ENCODE results near the gene COG5.

The COG5 gene

DNA sequence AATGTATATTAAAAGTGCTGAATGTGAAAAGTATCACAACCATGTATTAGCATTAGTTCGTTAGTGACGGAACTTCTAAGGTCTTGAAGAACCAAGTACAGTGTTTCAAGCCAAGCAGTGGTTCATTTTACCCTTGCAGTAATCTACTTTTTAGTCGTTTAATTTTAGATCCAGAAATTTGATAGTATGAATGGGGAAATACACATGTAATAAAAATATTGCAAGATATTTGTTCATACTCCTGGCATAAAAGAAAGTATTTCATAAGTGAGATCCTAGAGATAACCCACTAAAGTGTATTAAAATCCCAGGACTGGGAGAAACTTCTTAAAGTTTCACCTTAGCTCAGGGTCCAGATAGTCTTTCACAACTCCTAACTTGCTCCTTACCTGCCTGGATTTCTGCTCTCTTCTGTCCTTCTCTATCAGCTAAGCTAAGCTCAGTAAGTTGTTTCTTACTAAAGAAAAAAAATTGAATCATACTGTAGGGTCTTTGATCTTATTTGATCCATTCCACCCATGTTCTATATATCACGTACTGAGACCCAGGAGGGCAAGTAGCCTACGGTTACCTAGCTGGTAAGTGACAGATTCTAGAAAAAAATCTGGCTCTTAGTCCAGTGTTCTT lies 17.8 kb upstream of the COG5 start:
- H3K36me3 ChIP-seq (ENCODE audit: insufficient read depth, low read length): no peaks in the 10 kb centered on the region
- peaks cover 11% of the 10 kb centered on the region for H4K20me1 ChIP-seq (ENCODE audit: insufficient read depth, low read length, poor library complexity, severe bottlenecking)
- peak overlapping the region; percentile 96 for H3K9ac ChIP-seq (ENCODE audit: low read depth, low read length, poor library complexity, severe bottlenecking)
- peak overlapping the region; percentile 99 for H3K4me3 ChIP-seq (ENCODE audit: low read length, poor library complexity, severe bottlenecking)
- no peaks in the 10 kb centered on the region for H3K27me3 ChIP-seq (ENCODE audit: insufficient read depth, low read length, poor library complexity, severe bottlenecking)
- no peaks in the 10 kb centered on the region for H3K9me2 ChIP-seq (replicated peaks; ENCODE audit: low read depth, low read length)
- TF ChIP-seq EZH2phosphoT487 (IDR thresholded peaks at IDR 0.05; ENCODE audit: borderline replicate concordance): no peak
- TF ChIP-seq, protein P1, sequence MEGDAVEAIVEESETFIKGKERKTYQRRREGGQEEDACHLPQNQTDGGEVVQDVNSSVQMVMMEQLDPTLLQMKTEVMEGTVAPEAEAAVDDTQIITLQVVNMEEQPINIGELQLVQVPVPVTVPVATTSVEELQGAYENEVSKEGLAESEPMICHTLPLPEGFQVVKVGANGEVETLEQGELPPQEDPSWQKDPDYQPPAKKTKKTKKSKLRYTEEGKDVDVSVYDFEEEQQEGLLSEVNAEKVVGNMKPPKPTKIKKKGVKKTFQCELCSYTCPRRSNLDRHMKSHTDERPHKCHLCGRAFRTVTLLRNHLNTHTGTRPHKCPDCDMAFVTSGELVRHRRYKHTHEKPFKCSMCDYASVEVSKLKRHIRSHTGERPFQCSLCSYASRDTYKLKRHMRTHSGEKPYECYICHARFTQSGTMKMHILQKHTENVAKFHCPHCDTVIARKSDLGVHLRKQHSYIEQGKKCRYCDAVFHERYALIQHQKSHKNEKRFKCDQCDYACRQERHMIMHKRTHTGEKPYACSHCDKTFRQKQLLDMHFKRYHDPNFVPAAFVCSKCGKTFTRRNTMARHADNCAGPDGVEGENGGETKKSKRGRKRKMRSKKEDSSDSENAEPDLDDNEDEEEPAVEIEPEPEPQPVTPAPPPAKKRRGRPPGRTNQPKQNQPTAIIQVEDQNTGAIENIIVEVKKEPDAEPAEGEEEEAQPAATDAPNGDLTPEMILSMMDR (conservative IDR thresholded peaks at IDR 0.05; ENCODE audit: low read length): no peak
- peak overlapping the region; percentile 95 for H3K4me2 ChIP-seq (ENCODE audit: low read depth, low read length, poor library complexity, severe bottlenecking)
- H3K79me2 ChIP-seq (ENCODE audit: insufficient read depth, low read length): peaks cover 28% of the 10 kb centered on the region
- H2AFZ ChIP-seq (ENCODE audit: low read length): no peak overlapping the region
- no peaks in the 10 kb centered on the region for H3K9me3 ChIP-seq (ENCODE audit: insufficient read depth, low read depth, low read length)
- no peaks in the 10 kb centered on the region for H3F3A ChIP-seq (ENCODE audit: low read depth)
- peaks cover 29% of the 10 kb centered on the region for H3K4me1 ChIP-seq (ENCODE audit: insufficient read depth, low read length, poor library complexity, severe bottlenecking)

DNA sequence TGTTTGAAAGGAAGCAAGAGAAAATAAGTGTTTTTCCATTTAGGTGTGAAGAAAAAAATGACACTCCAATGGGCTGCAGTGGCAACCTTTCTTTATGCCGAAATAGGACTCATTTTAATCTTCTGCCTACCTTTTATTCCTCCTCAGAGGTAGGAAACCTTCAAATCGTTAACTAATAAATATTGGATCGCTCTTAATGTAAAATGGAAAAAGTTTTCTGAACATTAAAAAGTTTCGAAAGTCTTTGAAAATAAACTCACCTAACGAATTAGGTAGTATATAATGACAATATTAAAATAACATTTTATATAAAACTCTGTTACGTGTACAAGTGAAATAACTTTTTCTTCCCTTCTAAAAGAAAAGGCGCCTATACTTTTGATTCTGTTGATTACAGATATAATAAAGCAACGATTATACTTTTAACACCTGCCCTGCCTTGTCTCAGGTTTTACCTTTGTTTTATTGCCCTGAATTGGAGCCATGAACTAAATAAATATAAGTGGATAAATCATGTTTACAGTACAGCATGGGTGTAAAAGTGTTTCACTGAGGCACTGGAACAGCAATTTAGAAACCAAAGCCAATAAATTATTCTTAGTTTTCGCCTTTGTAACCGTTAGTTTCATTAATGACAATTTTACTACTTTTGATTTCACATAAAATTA lies 17.1 kb upstream of the COG5 start:
- Histone ChIP-seq H3K79me2 (ENCODE audit: insufficient read depth, low read length) (peaks cover 28% of the 10 kb centered on the region), H3K36me3 (ENCODE audit: insufficient read depth, low read length) (no peaks in the 10 kb centered on the region)
- TF ChIP-seq EZH2phosphoT487 (IDR thresholded peaks at IDR 0.05; ENCODE audit: borderline replicate concordance): no peak
- TF ChIP-seq, protein P1 (conservative IDR thresholded peaks at IDR 0.05; ENCODE audit: low read length): no peak

DNA sequence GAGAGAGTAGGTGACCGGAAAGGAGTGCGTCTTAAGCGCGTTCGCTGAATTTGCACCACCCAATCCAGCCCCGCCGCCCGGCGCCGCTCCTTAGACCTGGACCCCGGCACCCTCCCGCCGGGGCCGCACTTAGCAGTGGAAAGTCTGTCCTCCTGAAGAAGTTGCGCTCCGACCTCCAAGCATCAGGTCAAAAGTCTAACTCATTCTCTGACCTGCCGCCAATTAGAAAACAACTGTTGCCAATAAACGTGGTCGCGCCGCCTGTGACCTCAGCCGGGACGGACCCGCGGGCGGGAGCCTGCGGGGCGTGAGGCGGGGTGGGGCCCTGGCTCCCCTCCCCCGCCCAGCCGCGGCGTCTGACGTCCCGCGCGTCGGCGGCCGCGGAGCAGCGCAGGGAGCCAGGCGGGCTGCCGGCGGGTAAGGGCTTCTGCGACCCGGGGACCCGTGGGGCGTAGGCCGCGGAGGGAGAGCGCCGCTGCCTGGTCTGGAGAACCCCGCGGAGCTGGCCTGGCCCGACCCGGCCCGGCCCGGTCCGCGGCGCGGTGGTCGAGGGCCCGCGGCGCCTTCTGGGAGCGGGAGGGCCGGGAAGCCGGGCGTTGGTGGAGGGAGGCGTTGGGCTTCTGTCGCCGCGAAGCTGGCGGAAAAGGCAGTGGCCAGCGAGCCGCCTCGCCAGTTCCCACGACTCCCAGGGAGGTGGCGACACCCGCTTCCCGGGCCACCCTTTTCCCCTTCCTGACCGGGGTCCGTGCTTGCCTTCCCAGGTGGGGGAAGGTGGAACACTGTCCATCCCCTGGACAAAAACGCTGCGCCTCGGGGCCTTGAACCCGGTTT lies 16.4 kb upstream of the COG5 start, which contains the start of gene BCAP29:
TSS of gene BCAP29 (plus strand) at position 362 of the 831 bp plus-strand sequence. CDS start 527 bp downstream, outside the sequence.
- TF ChIP-seq EZH2phosphoT487 (IDR thresholded peaks at IDR 0.05; ENCODE audit: borderline replicate concordance): no peak
- TF ChIP-seq, protein P1 (conservative IDR thresholded peaks at IDR 0.05; ENCODE audit: low read length): peak; percentile 21; the same call in 1 of the 2 replicates
- Histone ChIP-seq H3K9ac (ENCODE audit: low read depth, low read length, poor library complexity, severe bottlenecking) (peak within 1 kb of the TSS; percentile 96), H4K20me1 (ENCODE audit: insufficient read depth, low read length, poor library complexity, severe bottlenecking) (peaks cover 11% of the 10 kb centered on the region), H3K4me1 (ENCODE audit: insufficient read depth, low read length, poor library complexity, severe bottlenecking) (peaks cover 29% of the 10 kb centered on the region), H3K4me3 (ENCODE audit: low read length, poor library complexity, severe bottlenecking) (peak within 1 kb of the TSS; percentile 99), H3K27me3 (ENCODE audit: insufficient read depth, low read length, poor library complexity, severe bottlenecking) (no peaks in the 10 kb centered on the region), H3F3A (ENCODE audit: low read depth) (no peaks in the 10 kb centered on the region), H3K36me3 (ENCODE audit: insufficient read depth, low read length) (no peaks in the 10 kb centered on the region), H3K9me3 (ENCODE audit: insufficient read depth, low read depth, low read length) (no peaks in the 10 kb centered on the region), H3K4me2 (ENCODE audit: low read depth, low read length, poor library complexity, severe bottlenecking) (peak within 1 kb of the TSS; percentile 95), H3K9me2 (replicated peaks; ENCODE audit: low read depth, low read length) (no peaks in the 10 kb centered on the region), H3K79me2 (ENCODE audit: insufficient read depth, low read length) (peaks cover 28% of the 10 kb centered on the region), H2AFZ (ENCODE audit: low read length) (peak within 1 kb of the TSS; percentile 100)

More for the DNA sequence above, 17.1 kb upstream of the COG5 start:
- Histone ChIP-seq H3K4me1 (ENCODE audit: insufficient read depth, low read length, poor library complexity, severe bottlenecking) (peaks cover 29% of the 10 kb centered on the region), H4K20me1 (ENCODE audit: insufficient read depth, low read length, poor library complexity, severe bottlenecking) (peaks cover 11% of the 10 kb centered on the region), H3K4me3 (ENCODE audit: low read length, poor library complexity, severe bottlenecking) (peak overlapping the region; percentile 99), H3K9me2 (replicated peaks; ENCODE audit: low read depth, low read length) (no peaks in the 10 kb centered on the region), H3F3A (ENCODE audit: low read depth) (no peaks in the 10 kb centered on the region), H3K9me3 (ENCODE audit: insufficient read depth, low read depth, low read length) (no peaks in the 10 kb centered on the region), H3K27me3 (ENCODE audit: insufficient read depth, low read length, poor library complexity, severe bottlenecking) (no peaks in the 10 kb centered on the region), H3K4me2 (ENCODE audit: low read depth, low read length, poor library complexity, severe bottlenecking) (peak overlapping the region; percentile 95), H3K9ac (ENCODE audit: low read depth, low read length, poor library complexity, severe bottlenecking) (peak overlapping the region; percentile 96), H2AFZ (ENCODE audit: low read length) (peak overlapping the region; percentile 100)

All from Loucy (cell line).